Measurements from ENCODE around the gene LDHB. TPM values are rescaled to one million over a fixed set of nuclear protein-coding genes. Genes with fewer than 3 reads are reported as not detected.

The LDHB gene
- total RNA-seq, 1 experiment from 2014 or later = 1,343 TPM

DNA sequence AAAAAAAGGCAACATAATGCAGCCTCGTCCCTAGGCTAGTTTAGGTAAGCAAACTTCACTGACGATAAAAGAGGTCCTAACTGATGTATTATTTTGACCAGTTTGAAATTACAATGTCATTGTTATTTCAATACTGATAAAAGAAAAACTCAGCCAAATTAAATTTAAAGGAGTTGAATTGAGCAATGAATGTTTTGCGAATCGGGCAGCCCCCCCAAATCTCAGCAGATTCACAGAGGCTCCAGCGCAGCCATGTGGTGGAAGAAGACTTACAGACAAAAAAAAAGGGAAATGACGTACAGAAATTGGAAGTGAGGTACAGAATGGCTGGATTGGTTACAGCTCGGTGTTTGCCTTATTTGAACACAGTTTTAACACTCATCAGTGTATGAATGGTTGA lies 8.2 kb upstream of the LDHB start:
- H3K18ac ChIP-seq (ENCODE audit: insufficient read length, low read depth, low read length) = no peak overlapping the region
- H3K4me1 ChIP-seq (ENCODE audit: insufficient read depth, low read length) = no peaks in the 10 kb centered on the region
- no peak overlapping the region for H2BK15ac ChIP-seq (ENCODE audit: low read depth, low read length)
- H2BK5ac ChIP-seq (ENCODE audit: insufficient read length, low read length) = no peak overlapping the region
- no peaks in the 10 kb centered on the region for H3K79me1 ChIP-seq (ENCODE audit: insufficient read depth, low read depth, low read length, poor library complexity, severe bottlenecking)
- Mint-ChIP-seq H3K4me1 (no peaks in the 10 kb centered on the region), H3K36me3 (ENCODE audit: insufficient read depth in 1 of 3, low read depth in 3 of 3) (no peaks in the 10 kb centered on the region; a peak in 1 of 7 replicates), H3K27me3 (ENCODE audit: low read depth) (peaks cover 8% of the 10 kb centered on the region), H3K27ac (no peak overlapping the region), H3K4me3 (no peak overlapping the region), H3K9me3 (no peaks in the 10 kb centered on the region)
- no peak for DNase-seq
- no peaks in the 10 kb centered on the region for H3K9me3 ChIP-seq (ENCODE audit: control insufficient read depth, low read depth, low read length)
- no peak overlapping the region for H4K5ac ChIP-seq (ENCODE audit: insufficient read length, low read depth, low read length)
- WGBS (ENCODE audit: extremely low coverage, insufficient read length, low lambda C conversion rate) = no CpG with 5 or more reads among the region's 7 CpGs
- H3K27ac ChIP-seq (ENCODE audit: insufficient read length, low read depth, low read length) = no peak overlapping the region
- H3K9ac ChIP-seq (ENCODE audit: extremely low read depth, insufficient read length, low read length) = no peak overlapping the region
- H2BK120ac ChIP-seq (ENCODE audit: low read depth, low read length, poor library complexity, severe bottlenecking) = no peak overlapping the region
- H4K91ac ChIP-seq (ENCODE audit: insufficient read length, low read depth, low read length) = no peak overlapping the region
- no peak overlapping the region for H3K4me2 ChIP-seq (ENCODE audit: insufficient read depth, insufficient read length, low read length)
- no peak overlapping the region for H3K4ac ChIP-seq (ENCODE audit: low read depth, low read length)
- H4K8ac ChIP-seq (replicated peaks; ENCODE audit: insufficient read length, low read depth, low read length) = no peak overlapping the region
- no peak overlapping the region for H2AFZ ChIP-seq (ENCODE audit: low read length)
- H2BK12ac ChIP-seq (ENCODE audit: insufficient read length, low read depth, low read length) = no peak overlapping the region
- no peak overlapping the region for H3K56ac ChIP-seq (ENCODE audit: insufficient read length, low read depth, low read length)
- H3K27me3 ChIP-seq (ENCODE audit: insufficient read depth, low read length) = no peaks in the 10 kb centered on the region
- H3K79me2 ChIP-seq (ENCODE audit: insufficient read depth, low read length) = no peaks in the 10 kb centered on the region
- no peak overlapping the region for H3K14ac ChIP-seq (ENCODE audit: insufficient read depth, low read length)
- H4K20me1 ChIP-seq (ENCODE audit: control insufficient read depth, insufficient read depth, insufficient read length) = no peaks in the 10 kb centered on the region
- no peak overlapping the region for H2BK20ac ChIP-seq (ENCODE audit: low read depth, low read length, poor library complexity, severe bottlenecking)
- H3T11ph ChIP-seq (ENCODE audit: low read length) = no peak overlapping the region
- H3K23ac ChIP-seq (ENCODE audit: insufficient read length, low read depth, low read length) = no peak overlapping the region
- TF ChIP-seq, protein P1, sequence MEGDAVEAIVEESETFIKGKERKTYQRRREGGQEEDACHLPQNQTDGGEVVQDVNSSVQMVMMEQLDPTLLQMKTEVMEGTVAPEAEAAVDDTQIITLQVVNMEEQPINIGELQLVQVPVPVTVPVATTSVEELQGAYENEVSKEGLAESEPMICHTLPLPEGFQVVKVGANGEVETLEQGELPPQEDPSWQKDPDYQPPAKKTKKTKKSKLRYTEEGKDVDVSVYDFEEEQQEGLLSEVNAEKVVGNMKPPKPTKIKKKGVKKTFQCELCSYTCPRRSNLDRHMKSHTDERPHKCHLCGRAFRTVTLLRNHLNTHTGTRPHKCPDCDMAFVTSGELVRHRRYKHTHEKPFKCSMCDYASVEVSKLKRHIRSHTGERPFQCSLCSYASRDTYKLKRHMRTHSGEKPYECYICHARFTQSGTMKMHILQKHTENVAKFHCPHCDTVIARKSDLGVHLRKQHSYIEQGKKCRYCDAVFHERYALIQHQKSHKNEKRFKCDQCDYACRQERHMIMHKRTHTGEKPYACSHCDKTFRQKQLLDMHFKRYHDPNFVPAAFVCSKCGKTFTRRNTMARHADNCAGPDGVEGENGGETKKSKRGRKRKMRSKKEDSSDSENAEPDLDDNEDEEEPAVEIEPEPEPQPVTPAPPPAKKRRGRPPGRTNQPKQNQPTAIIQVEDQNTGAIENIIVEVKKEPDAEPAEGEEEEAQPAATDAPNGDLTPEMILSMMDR (conservative IDR thresholded peaks at IDR 0.05) = no peak
- no peak overlapping the region for H2AK5ac ChIP-seq (ENCODE audit: insufficient read length, low read length)
- no peaks in the 10 kb centered on the region for H3K23me2 ChIP-seq (ENCODE audit: insufficient read length, low read depth, low read length, poor library complexity, severe bottlenecking)

All from H9 (cell line).